Measurements from ENCODE around the gene CSMD2. TPM values are rescaled to one million over a fixed set of nuclear protein-coding genes. Genes with fewer than 3 reads are reported as not detected.

CSMD2 gene
- total RNA-seq, 5 donors from 2014 or later (not counting 1 experiment from before 2014, with no cell fraction given), result 0.03 TPM; not detected in 4

- ATAC-seq (replicated peaks in 1 of 4) (no peak), DNase-seq (no peak)
- Mint-ChIP-seq H3K36me3 (no peaks in the 10 kb centered on the region), H3K27ac (no peak overlapping the region), H3K27me3 (peaks cover 51 to 67% of the 10 kb centered on the region in 2 donors), H3K4me1 (peaks cover 0 to 20% (median 13%) of the 10 kb centered on the region in 3 donors), H3K9me3 (no peaks in the 10 kb centered on the region), H3K4me3 (peak overlapping the region; percentile 28 to 62 (median 28))
- peak overlapping the region in 1 of 2 donors; percentile 10 for H3K4me3 ChIP-seq (ENCODE audit: control insufficient read depth in 1 of 2, extremely low read depth in 1 of 2, low read length in 1 of 2)
- no peaks in the 10 kb centered on the region for H3K36me3 ChIP-seq (ENCODE audit: control insufficient read depth in 2 of 2, extremely low read depth in 1 of 2, insufficient read depth in 1 of 2, low read length in 1 of 2)
- H3K27me3 ChIP-seq (replicated peaks in 1 of 2; ENCODE audit: control insufficient read depth in 2 of 2, extremely low read depth in 1 of 2, insufficient read depth in 2 of 2, low read length in 1 of 2), result peaks cover 7 to 60% of the 10 kb centered on the region in 2 experiments
- H3K4me1 ChIP-seq (ENCODE audit: control insufficient read depth in 1 of 2, extremely low read depth in 1 of 2, insufficient read depth in 2 of 2, low read length in 2 of 2), result peaks cover 0 to 12% of the 10 kb centered on the region in 2 experiments
- WGBS (ENCODE audit: insufficient coverage), result 1% methylated on average over 43 of the region's 46 CpGs
- no peak overlapping the region for H3K27ac ChIP-seq (ENCODE audit: low read length)
- no peaks in the 10 kb centered on the region for H3K9me3 ChIP-seq
- ChIA-PET POLR2A (no interaction called here), CTCF (no interaction called here)
Measured at GRCh38 chr1:34162852-34163766, 1.9 kb downstream of the CSMD2 start.

DNA sequence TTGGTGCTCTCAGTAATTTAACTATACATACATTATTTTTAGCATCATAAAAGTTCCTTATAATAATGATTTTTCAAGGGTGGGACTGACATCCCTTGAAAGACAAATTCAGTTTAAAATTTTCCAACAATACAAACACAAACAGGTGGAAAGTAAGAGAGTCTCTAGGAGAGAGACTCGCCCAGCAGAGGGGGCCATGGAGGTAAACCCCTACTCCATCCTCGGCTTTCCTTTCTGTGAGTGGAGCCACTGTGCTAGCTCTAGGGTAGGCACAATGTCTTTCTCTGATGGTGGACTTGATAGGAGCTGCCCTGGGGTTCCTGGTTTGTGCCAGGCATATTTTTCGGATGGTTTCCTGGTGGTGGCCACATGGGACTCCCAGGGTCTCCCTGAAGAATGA lies 8.3 kb downstream of the CSMD2 start:
- H3K4me3 Mint-ChIP-seq, result no peak overlapping the region
- H3K27me3 ChIP-seq (replicated peaks in 1 of 2; ENCODE audit: control insufficient read depth in 2 of 2, extremely low read depth in 1 of 2, insufficient read depth in 2 of 2, low read length in 1 of 2), result peaks cover 0 to 21% of the 10 kb centered on the region in 2 experiments
- H3K27me3 Mint-ChIP-seq, result peaks cover 20 to 32% of the 10 kb centered on the region in 2 donors
- ChIA-PET POLR2A (no interaction called here), CTCF (no interaction called here)
- no peaks in the 10 kb centered on the region for H3K9me3 ChIP-seq
- H3K4me3 ChIP-seq (ENCODE audit: control insufficient read depth in 1 of 2, extremely low read depth in 1 of 2, low read length in 1 of 2), result no peak overlapping the region
- H3K27ac Mint-ChIP-seq, result no peak overlapping the region
- no peaks in the 10 kb centered on the region for H3K9me3 Mint-ChIP-seq
- 57% methylated on average over 1 of the region's 3 CpGs for WGBS (ENCODE audit: insufficient coverage)
- ATAC-seq (replicated peaks in 1 of 4) (no peak), DNase-seq (no peak)
- no peaks in the 10 kb centered on the region for H3K36me3 Mint-ChIP-seq
- no peaks in the 10 kb centered on the region for H3K36me3 ChIP-seq (ENCODE audit: control insufficient read depth in 2 of 2, extremely low read depth in 1 of 2, insufficient read depth in 1 of 2, low read length in 1 of 2)
- no peak overlapping the region for H3K27ac ChIP-seq (ENCODE audit: low read length)
- H3K4me1 Mint-ChIP-seq, result peaks cover 0 to 3% (median 0%) of the 10 kb centered on the region in 3 donors
- H3K4me1 ChIP-seq (ENCODE audit: control insufficient read depth in 1 of 2, extremely low read depth in 1 of 2, insufficient read depth in 2 of 2, low read length in 2 of 2), result no peaks in the 10 kb centered on the region

GRCh38 chr1:34155860-34156259 lies 9.2 kb downstream of the CSMD2 start:
- ATAC-seq (replicated peaks in 1 of 4) (no peak), DNase-seq (no peak)
- POLR2A ChIA-PET, result no interaction called here
- Histone ChIP-seq H3K4me1 (ENCODE audit: control insufficient read depth in 1 of 2, extremely low read depth in 1 of 2, insufficient read depth in 2 of 2, low read length in 2 of 2) (no peaks in the 10 kb centered on the region), H3K36me3 (ENCODE audit: control insufficient read depth in 2 of 2, extremely low read depth in 1 of 2, insufficient read depth in 1 of 2, low read length in 1 of 2) (no peaks in the 10 kb centered on the region), H3K4me3 (ENCODE audit: control insufficient read depth in 1 of 2, extremely low read depth in 1 of 2, low read length in 1 of 2) (no peak overlapping the region), H3K9me3 (no peaks in the 10 kb centered on the region), H3K27me3 (replicated peaks in 1 of 2; ENCODE audit: control insufficient read depth in 2 of 2, extremely low read depth in 1 of 2, insufficient read depth in 2 of 2, low read length in 1 of 2) (peaks cover 0 to 23% of the 10 kb centered on the region in 2 experiments), H3K27ac (ENCODE audit: low read length) (no peak overlapping the region)
- no peak overlapping the region for H3K27ac Mint-ChIP-seq
- no peak overlapping the region for H3K4me3 Mint-ChIP-seq
- no peaks in the 10 kb centered on the region for H3K9me3 Mint-ChIP-seq
- peaks cover 13 to 30% of the 10 kb centered on the region in 2 donors for H3K27me3 Mint-ChIP-seq
- CTCF ChIA-PET, result no interaction called here
- H3K4me1 Mint-ChIP-seq, result no peaks in the 10 kb centered on the region
- 60% methylated on average over 1 of the region's 2 CpGs for WGBS (ENCODE audit: insufficient coverage)
- no peaks in the 10 kb centered on the region for H3K36me3 Mint-ChIP-seq

DNA sequence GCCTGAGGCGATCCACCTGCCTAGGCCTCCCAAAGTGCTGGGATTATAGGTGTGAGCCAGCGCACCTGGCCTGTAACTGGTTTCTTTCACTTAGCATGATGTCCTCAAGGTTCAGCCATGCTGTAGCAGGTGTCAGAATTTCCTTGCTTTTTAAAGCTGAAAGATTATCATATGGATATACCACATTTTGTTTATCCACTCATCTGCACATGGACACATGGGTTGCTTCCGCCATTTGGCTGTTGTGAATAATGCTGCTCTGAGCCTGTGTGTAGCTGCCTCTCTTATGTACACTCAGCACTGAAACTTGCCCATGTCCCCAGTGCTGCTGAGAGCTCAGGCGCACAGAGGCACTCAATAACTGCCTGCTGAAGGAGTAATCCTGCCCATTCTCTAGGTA lies 11.8 kb downstream of the CSMD2 start:
- 86% methylated on average over 3 of the region's 4 CpGs for WGBS (ENCODE audit: insufficient coverage)

DNA sequence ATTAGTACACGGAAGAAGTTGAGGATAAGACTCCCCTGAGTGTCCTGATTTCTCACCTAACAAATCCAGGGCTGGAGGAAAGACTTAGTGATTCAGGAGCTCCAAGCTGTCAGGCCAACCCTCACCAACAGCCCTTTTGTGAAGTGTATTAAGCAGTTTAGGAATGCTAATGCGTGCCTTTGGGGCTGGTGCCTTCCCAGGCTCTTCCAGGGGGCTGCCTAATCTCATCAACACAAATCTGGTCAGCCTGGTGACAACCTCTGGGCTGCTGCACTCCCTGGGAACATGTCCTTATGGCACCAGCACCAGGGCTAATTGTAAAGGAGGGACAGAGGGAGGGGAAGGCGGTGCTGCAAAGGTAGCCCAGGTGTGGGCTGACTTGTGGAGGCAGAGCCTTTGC lies 15.5 kb downstream of the CSMD2 start:
- no peak overlapping the region for H3K27ac ChIP-seq (ENCODE audit: low read length)
- no peak overlapping the region for H3K4me3 ChIP-seq (ENCODE audit: control insufficient read depth in 1 of 2, extremely low read depth in 1 of 2, low read length in 1 of 2)
- ChIA-PET CTCF (no interaction called here), POLR2A (no interaction called here)
- Mint-ChIP-seq H3K4me1 (no peaks in the 10 kb centered on the region), H3K36me3 (no peaks in the 10 kb centered on the region), H3K27ac (no peak overlapping the region), H3K4me3 (no peak overlapping the region), H3K9me3 (no peaks in the 10 kb centered on the region), H3K27me3 (peaks cover 4 to 23% of the 10 kb centered on the region in 2 donors)
- no CpG with 5 or more reads among the region's 3 CpGs for WGBS (ENCODE audit: insufficient coverage)
- DNase-seq, result no peak
- H3K4me1 ChIP-seq (ENCODE audit: control insufficient read depth in 1 of 2, extremely low read depth in 1 of 2, insufficient read depth in 2 of 2, low read length in 2 of 2), result no peaks in the 10 kb centered on the region
- no peaks in the 10 kb centered on the region for H3K36me3 ChIP-seq (ENCODE audit: control insufficient read depth in 2 of 2, extremely low read depth in 1 of 2, insufficient read depth in 1 of 2, low read length in 1 of 2)
- ATAC-seq (replicated peaks in 1 of 4), result no peak
- peaks cover 0 to 24% of the 10 kb centered on the region in 2 experiments for H3K27me3 ChIP-seq (replicated peaks in 1 of 2; ENCODE audit: control insufficient read depth in 2 of 2, extremely low read depth in 1 of 2, insufficient read depth in 2 of 2, low read length in 1 of 2)
- H3K9me3 ChIP-seq, result no peaks in the 10 kb centered on the region

More for the DNA sequence above, 11.8 kb downstream of the CSMD2 start:
- Mint-ChIP-seq H3K36me3 (no peaks in the 10 kb centered on the region), H3K27me3 (peaks cover 4 to 21% of the 10 kb centered on the region in 2 donors), H3K4me3 (no peak overlapping the region), H3K4me1 (no peaks in the 10 kb centered on the region), H3K27ac (no peak overlapping the region), H3K9me3 (no peaks in the 10 kb centered on the region)
- H3K9me3 ChIP-seq, result no peaks in the 10 kb centered on the region
- H3K36me3 ChIP-seq (ENCODE audit: control insufficient read depth in 2 of 2, extremely low read depth in 1 of 2, insufficient read depth in 1 of 2, low read length in 1 of 2), result no peaks in the 10 kb centered on the region
- CTCF ChIA-PET, result no interaction called here
- no peaks in the 10 kb centered on the region for H3K4me1 ChIP-seq (ENCODE audit: control insufficient read depth in 1 of 2, extremely low read depth in 1 of 2, insufficient read depth in 2 of 2, low read length in 2 of 2)
- DNase-seq (no peak), ATAC-seq (replicated peaks in 1 of 4) (no peak)
- POLR2A ChIA-PET, result no interaction called here
- H3K27me3 ChIP-seq (replicated peaks in 1 of 2; ENCODE audit: control insufficient read depth in 2 of 2, extremely low read depth in 1 of 2, insufficient read depth in 2 of 2, low read length in 1 of 2), result peaks cover 0 to 24% of the 10 kb centered on the region in 2 experiments
- no peak overlapping the region for H3K27ac ChIP-seq (ENCODE audit: low read length)
- H3K4me3 ChIP-seq (ENCODE audit: control insufficient read depth in 1 of 2, extremely low read depth in 1 of 2, low read length in 1 of 2), result no peak overlapping the region

DNA sequence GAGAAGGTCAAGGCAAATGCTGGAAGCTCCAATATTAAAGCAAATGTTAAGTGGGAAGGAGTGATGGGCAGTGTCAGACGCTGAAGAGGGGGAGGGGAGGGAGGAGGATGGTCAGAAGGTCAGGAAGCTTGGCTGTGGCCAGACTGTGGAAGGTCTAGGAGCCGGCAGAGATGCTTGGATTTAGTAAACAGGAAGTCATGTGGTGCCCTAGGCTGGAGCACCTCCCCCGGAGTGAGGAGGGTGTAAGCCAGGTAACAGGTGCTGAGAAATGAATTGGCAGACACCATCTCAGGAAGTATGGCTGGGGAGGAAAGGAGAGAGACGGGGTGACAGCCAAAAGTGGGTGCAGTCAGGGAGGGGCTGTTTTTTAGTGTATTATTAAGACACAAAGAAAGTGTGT lies 17.7 kb downstream of the CSMD2 start:
- DNase-seq (no peak), ATAC-seq (replicated peaks in 1 of 4) (no peak)
- Mint-ChIP-seq H3K27ac (no peak overlapping the region), H3K27me3 (peaks cover 2 to 22% of the 10 kb centered on the region in 2 donors), H3K4me1 (no peaks in the 10 kb centered on the region), H3K36me3 (no peaks in the 10 kb centered on the region), H3K4me3 (no peak overlapping the region), H3K9me3 (no peaks in the 10 kb centered on the region)
- CTCF ChIA-PET, result no interaction called here
- Histone ChIP-seq H3K4me1 (ENCODE audit: control insufficient read depth in 1 of 2, extremely low read depth in 1 of 2, insufficient read depth in 2 of 2, low read length in 2 of 2) (no peaks in the 10 kb centered on the region), H3K36me3 (ENCODE audit: control insufficient read depth in 2 of 2, extremely low read depth in 1 of 2, insufficient read depth in 1 of 2, low read length in 1 of 2) (no peaks in the 10 kb centered on the region), H3K9me3 (no peaks in the 10 kb centered on the region), H3K4me3 (ENCODE audit: control insufficient read depth in 1 of 2, extremely low read depth in 1 of 2, low read length in 1 of 2) (no peak overlapping the region), H3K27me3 (replicated peaks in 1 of 2; ENCODE audit: control insufficient read depth in 2 of 2, extremely low read depth in 1 of 2, insufficient read depth in 2 of 2, low read length in 1 of 2) (peaks cover 0 to 17% of the 10 kb centered on the region in 2 experiments), H3K27ac (ENCODE audit: low read length) (no peak overlapping the region)
- 2% methylated on average over 4 of the region's 4 CpGs for WGBS (ENCODE audit: insufficient coverage)
- POLR2A ChIA-PET, result no interaction called here
